A673 (cell line): Measurements from ENCODE around the gene PLEKHH2. TPM values are rescaled to one million over a fixed set of nuclear protein-coding genes. Genes with fewer than 3 reads are reported as not detected.

Experiments
- BruUV-seq: library from RNA; stranded (reverse); fragments of 400-500 nt; replicated peaks from 2 replicates; lab custom pipeline; 2021; lab: Mats Ljungman, UMichigan
- CTCF ChIA-PET: fragments of 300-600 bp; sonication (Branson Sonifier 250); formaldehyde crosslinking; loops from one replicate; lab custom pipeline; 2022; ENCODE audit warnings: antibody characterized with exemption; lab: Charles Lee
- POLR2A ChIA-PET: fragments of 300-600 bp; sonication (Branson Sonifier 250); formaldehyde crosslinking; loops from one replicate; lab custom pipeline; 2022; ENCODE audit warnings: antibody characterized with exemption; ENCODE audit not compliant: low non-redundant PET; lab: Charles Lee
- DNase-seq: peaks from one replicate; pipeline ENCODE4 v3.0.0-alpha.2; 2015; ENCODE audit warnings: low spot score
- H3K27ac ChIP-seq: fragments of 200-600 bp; sonication (generic); 2 replicates; pipeline ENCODE4 v1.5.1; 2016; ENCODE audit warnings: mixed run types, low read depth, mild to moderate bottlenecking, mixed read lengths, antibody characterized with exemption, low read length; ENCODE audit not compliant: poor library complexity, severe bottlenecking
- H3K27me3 ChIP-seq: fragments of 200-600 bp; sonication (generic); replicated peaks from 2 replicates; pipeline ENCODE4 v1.6.1; 2017; ENCODE audit warnings: mixed run types, low read depth, mild to moderate bottlenecking, mixed read lengths, antibody characterized with exemption, low read length; ENCODE audit not compliant: insufficient read depth, poor library complexity
- H3K36me3 ChIP-seq: fragments of 200-600 bp; sonication (generic); 2 replicates; pipeline ENCODE4 v1.6.1; 2016; ENCODE audit warnings: mixed run types, mild to moderate bottlenecking, mixed read lengths, antibody characterized with exemption, low read length; ENCODE audit not compliant: insufficient read depth, poor library complexity, severe bottlenecking
- H3K4me1 ChIP-seq: fragments of 200-600 bp; sonication (generic); 2 replicates; pipeline ENCODE4 v1.6.1; 2017; ENCODE audit warnings: mixed run types, mild to moderate bottlenecking, mixed read lengths, antibody characterized with exemption, low read length; ENCODE audit not compliant: insufficient read depth, poor library complexity, severe bottlenecking
- H3K4me3 ChIP-seq: fragments of 200-600 bp; sonication (generic); 2 replicates; pipeline ENCODE4 v1.5.1; 2016; ENCODE audit warnings: low read depth, mixed run types, mild to moderate bottlenecking, mixed read lengths, low read length; ENCODE audit not compliant: poor library complexity, severe bottlenecking
- H3K9me3 ChIP-seq: fragments of 200-600 bp; sonication (generic); 2 replicates; pipeline ENCODE4 v1.6.1; 2016; ENCODE audit warnings: mixed run types, low read depth, mild to moderate bottlenecking, mixed read lengths, antibody characterized with exemption, low read length; ENCODE audit not compliant: poor library complexity, severe bottlenecking
- EZH2 ChIP-seq: fragments of 200-600 bp; sonication (generic); IDR thresholded peaks from 2 replicates; pipeline ENCODE4 v1.6.1; 2017; ENCODE audit warnings: borderline replicate concordance, low read depth, mild to moderate bottlenecking, mixed read lengths, antibody characterized with exemption, low read length; ENCODE audit not compliant: poor library complexity, severe bottlenecking
- intact Hi-C: fragments of 100-400 bp; cut with micrococcal nuclease; formaldehyde crosslinking; loops from one replicate; pipeline ENCODE4 v1.10.0; 2022; ENCODE audit not compliant: unreplicated experiment
- total RNA-seq: library from RNA; stranded (reverse); gene quantifications from 2 replicates; pipeline ENCODE4 v1.2.3, GENCODE V29; 2021
- TF ChIP-seq, protein P1 (sequence below): fragments of 300-800, 200-600 bp; sonication (generic); conservative IDR thresholded peaks from 2 replicates; pipeline ENCODE4 v1.5.1; 2017; ENCODE audit warnings: low read depth, mild to moderate bottlenecking, antibody characterized with exemption, low read length, moderate library complexity, mixed read lengths

PLEKHH2 gene
- total RNA-seq, 1 experiment from 2014 or later: 2.2 TPM

DNA sequence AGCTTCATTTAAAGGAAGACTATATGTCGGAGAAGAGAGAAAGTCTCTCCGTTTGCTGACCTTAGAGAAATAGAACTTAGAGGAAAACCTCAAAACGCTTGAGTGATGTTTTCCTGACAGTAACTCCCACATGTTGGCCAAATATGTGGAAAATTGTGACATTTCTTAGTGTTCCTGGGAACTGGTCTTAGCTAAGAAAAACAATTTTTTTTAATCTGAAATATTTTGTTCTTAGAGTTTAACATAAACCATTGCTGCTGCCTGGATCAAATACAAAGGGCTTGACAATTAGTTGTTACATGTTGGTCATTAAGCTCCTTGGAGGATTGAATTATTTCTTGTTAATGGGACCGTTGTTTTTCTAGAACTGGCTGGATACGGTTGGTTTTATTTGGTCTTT lies 153.1 kb downstream of the PLEKHH2 start:
- Histone ChIP-seq H3K36me3 (no peaks in the 10 kb centered on the region), H3K27me3 (no peaks in the 10 kb centered on the region), H3K9me3 (no peaks in the 10 kb centered on the region), H3K4me3 (no peak overlapping the region), H3K4me1 (no peaks in the 10 kb centered on the region), H3K27ac (no peak overlapping the region)
- TF ChIP-seq, protein P1, sequence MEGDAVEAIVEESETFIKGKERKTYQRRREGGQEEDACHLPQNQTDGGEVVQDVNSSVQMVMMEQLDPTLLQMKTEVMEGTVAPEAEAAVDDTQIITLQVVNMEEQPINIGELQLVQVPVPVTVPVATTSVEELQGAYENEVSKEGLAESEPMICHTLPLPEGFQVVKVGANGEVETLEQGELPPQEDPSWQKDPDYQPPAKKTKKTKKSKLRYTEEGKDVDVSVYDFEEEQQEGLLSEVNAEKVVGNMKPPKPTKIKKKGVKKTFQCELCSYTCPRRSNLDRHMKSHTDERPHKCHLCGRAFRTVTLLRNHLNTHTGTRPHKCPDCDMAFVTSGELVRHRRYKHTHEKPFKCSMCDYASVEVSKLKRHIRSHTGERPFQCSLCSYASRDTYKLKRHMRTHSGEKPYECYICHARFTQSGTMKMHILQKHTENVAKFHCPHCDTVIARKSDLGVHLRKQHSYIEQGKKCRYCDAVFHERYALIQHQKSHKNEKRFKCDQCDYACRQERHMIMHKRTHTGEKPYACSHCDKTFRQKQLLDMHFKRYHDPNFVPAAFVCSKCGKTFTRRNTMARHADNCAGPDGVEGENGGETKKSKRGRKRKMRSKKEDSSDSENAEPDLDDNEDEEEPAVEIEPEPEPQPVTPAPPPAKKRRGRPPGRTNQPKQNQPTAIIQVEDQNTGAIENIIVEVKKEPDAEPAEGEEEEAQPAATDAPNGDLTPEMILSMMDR: no peak
- TF ChIP-seq EZH2: no peak
- BruUV-seq: no TSS peak
- CTCF ChIA-PET: no interaction called here
- POLR2A ChIA-PET: no interaction called here
- intact Hi-C loops: no loop called here
- no peak for DNase-seq

DNA sequence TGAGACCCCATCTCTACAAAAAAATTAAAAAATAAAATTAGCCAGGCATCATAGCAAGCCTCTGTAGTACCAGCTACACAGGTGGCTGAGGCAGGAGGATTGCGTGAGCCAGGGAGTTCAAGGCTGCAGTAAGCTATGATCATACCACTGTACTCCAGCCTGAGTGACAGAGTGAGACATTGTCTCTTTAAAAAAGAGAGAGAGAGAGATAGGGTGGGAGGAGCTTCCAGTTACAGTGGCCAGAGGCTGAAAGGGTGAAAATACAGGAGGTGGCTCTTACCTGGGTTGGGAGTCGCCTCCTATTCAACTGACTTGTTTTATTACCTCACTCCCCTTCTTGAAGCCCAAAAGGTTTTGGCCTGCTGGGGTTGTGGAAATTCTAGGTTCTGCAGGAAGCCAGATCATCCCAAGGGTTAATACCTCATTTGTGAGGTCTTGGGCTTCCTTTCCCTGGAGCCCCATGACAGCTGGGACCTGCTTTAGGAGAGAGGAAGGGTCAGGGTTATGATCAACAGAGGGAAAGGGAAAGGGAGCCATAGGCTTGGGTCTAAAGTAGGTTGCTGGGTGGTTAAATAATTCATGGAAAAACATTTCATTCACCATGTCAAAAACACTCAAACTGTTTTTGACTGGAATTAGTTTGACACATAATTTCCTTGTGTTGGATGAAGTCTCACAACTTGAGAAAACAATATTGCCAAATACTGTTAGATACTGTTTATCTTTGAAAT lies 154.1 kb downstream of the PLEKHH2 start:
- Histone ChIP-seq H3K9me3 (no peaks in the 10 kb centered on the region), H3K4me1 (no peaks in the 10 kb centered on the region), H3K27ac (no peak overlapping the region), H3K36me3 (no peaks in the 10 kb centered on the region), H3K4me3 (no peak overlapping the region), H3K27me3 (no peaks in the 10 kb centered on the region)
- BruUV-seq: no TSS peak
- no peak for DNase-seq
- CTCF ChIA-PET: no interaction called here
- intact Hi-C loops: no loop called here
- TF ChIP-seq, protein P1: no peak
- no peak for TF ChIP-seq EZH2
- POLR2A ChIA-PET: no interaction called here

DNA sequence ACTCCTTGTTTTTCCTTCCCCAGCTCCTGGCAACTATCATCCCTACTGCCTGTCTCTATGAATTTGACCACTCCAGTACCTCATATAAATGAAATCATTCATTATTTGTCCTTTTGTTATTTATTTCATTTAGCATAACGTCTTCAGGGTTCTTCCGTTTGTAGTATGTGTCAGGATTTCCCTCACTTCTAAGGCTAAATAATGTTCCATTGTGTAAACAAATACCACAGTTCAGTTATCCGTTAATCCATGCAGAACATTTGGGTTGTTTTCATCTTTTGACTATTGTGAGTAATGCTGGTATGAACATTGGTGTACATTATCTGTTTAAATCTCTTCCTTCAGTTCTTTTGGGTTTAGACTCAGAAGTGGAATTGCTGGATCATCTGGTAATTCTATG lies 155.6 kb downstream of the PLEKHH2 start:
- no TSS peak for BruUV-seq
- H3K9me3 ChIP-seq: no peaks in the 10 kb centered on the region
- DNase-seq: no peak
- H3K36me3 ChIP-seq: no peaks in the 10 kb centered on the region
- no peaks in the 10 kb centered on the region for H3K4me1 ChIP-seq
- TF ChIP-seq, protein P1: no peak
- no peak for TF ChIP-seq EZH2
- ChIA-PET CTCF (no interaction called here), POLR2A (no interaction called here)
- H3K27ac ChIP-seq: no peak overlapping the region
- H3K27me3 ChIP-seq: no peaks in the 10 kb centered on the region
- H3K4me3 ChIP-seq: no peak overlapping the region
- intact Hi-C loops: no loop called here
